Measurements from ENCODE around the gene PAPPA2. TPM values are rescaled to one million over a fixed set of nuclear protein-coding genes. Genes with fewer than 3 reads are reported as not detected.

Gene PAPPA2
- total RNA-seq, 3 donors from 2014 or later (not counting 1 experiment from before 2014, with no cell fraction given), result 0.48 TPM; not detected in 2

DNA sequence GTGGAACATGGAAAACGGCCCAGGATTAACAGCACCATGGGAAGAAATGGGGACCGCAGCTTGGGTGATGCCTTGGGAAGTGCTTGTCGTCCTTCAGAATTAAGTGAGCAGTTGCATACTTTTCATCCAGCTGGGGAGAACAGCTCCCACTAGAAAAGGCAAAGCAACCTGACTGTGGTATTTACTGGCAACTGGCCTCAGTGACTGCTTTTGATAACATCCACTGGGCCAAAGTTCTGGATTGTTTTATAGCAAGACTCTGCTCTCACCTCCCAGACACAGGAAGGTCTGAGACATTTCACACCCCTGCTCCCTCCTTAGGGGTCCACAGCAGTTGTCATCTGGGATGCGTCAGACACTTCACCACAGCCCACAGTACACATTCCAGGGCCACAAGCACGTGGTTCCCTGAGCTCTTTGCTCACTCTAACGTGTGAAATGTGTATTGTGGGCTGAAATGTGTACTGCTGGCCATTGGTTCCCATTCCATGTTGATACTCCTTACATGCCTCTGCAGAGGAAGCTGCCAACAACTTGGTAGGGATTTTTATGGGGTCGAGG lies 6.6 kb downstream of the PAPPA2 start:
- Histone ChIP-seq H3K36me3 (ENCODE audit: control insufficient read depth, insufficient read depth, low read length) (no peaks in the 10 kb centered on the region), H3K27ac (ENCODE audit: low read length) (no peak overlapping the region), H3K4me3 (ENCODE audit: low read length) (no peak overlapping the region), H3K9me3 (ENCODE audit: control insufficient read depth, insufficient read depth, low read length) (no peaks in the 10 kb centered on the region), H3K27me3 (ENCODE audit: control insufficient read depth, insufficient read depth, low read length) (no peaks in the 10 kb centered on the region), H3K4me1 (ENCODE audit: control insufficient read depth, insufficient read depth, low read length) (no peaks in the 10 kb centered on the region)
- ATAC-seq (no peak), DNase-seq (no peak)
- Mint-ChIP-seq H3K27ac (no peak overlapping the region), H3K36me3 (no peaks in the 10 kb centered on the region), H3K9me3 (peaks cover 0 to 2% of the 10 kb centered on the region in 2 donors), H3K4me1 (no peaks in the 10 kb centered on the region), H3K4me3 (no peak overlapping the region), H3K27me3 (ENCODE audit: low read depth in 2 of 2) (no peaks in the 10 kb centered on the region)
- TF ChIP-seq, protein P1, sequence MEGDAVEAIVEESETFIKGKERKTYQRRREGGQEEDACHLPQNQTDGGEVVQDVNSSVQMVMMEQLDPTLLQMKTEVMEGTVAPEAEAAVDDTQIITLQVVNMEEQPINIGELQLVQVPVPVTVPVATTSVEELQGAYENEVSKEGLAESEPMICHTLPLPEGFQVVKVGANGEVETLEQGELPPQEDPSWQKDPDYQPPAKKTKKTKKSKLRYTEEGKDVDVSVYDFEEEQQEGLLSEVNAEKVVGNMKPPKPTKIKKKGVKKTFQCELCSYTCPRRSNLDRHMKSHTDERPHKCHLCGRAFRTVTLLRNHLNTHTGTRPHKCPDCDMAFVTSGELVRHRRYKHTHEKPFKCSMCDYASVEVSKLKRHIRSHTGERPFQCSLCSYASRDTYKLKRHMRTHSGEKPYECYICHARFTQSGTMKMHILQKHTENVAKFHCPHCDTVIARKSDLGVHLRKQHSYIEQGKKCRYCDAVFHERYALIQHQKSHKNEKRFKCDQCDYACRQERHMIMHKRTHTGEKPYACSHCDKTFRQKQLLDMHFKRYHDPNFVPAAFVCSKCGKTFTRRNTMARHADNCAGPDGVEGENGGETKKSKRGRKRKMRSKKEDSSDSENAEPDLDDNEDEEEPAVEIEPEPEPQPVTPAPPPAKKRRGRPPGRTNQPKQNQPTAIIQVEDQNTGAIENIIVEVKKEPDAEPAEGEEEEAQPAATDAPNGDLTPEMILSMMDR (IDR thresholded peaks at IDR 0.05), result no peak
- intact Hi-C loops (cut with micrococcal nuclease), result no loop called here
- WGBS (ENCODE audit: insufficient coverage), result 63% methylated on average over 5 of the region's 7 CpGs

DNA sequence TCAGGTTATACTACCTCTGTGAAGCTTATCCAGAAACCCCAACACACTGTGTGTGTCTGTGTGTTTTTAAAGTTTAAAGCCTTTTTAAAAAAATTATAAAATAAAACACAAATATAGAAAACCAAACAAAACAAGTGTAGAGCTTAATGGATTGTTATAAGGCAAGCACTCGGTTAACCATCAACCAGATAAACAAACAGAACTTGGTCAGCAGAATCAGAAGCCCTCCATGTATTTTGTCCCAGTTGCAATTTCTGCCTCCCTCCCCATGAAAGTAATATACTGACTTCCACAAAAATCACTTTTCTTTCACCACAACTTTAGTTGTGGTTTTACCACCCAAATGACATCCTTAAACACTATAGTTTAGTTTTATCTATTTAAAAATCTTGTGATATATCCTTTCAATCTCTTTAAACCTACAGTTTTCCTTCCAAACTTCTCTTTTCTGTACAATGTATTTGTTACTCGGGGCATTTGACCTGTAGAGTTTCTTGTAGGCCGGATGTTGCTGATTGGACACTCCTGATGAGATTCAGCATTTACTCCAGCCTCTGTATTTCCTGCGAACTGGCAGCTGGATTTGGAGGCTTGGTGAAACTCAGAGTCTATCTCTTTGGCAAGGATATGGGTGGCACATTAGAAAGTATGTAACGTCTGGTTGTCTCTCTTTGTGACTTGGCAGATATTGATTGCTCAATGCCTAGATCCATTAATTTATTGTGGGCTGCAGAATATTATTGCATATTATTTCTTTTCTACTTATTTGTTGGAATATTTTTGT lies 8.6 kb downstream of the PAPPA2 start:
- 85% methylated on average over 5 of the region's 5 CpGs for WGBS (ENCODE audit: insufficient coverage)
- Mint-ChIP-seq H3K27me3 (ENCODE audit: low read depth in 2 of 2) (peaks cover 0 to 3% of the 10 kb centered on the region in 2 donors), H3K4me1 (no peaks in the 10 kb centered on the region), H3K36me3 (no peaks in the 10 kb centered on the region), H3K9me3 (peaks cover 0 to 2% of the 10 kb centered on the region in 2 donors), H3K27ac (no peak overlapping the region), H3K4me3 (no peak overlapping the region)
- H3K36me3 ChIP-seq (ENCODE audit: control insufficient read depth, insufficient read depth, low read length), result no peaks in the 10 kb centered on the region
- DNase-seq, result no peak
- intact Hi-C loops (cut with micrococcal nuclease), result no loop called here
- H3K9me3 ChIP-seq (ENCODE audit: control insufficient read depth, insufficient read depth, low read length), result no peaks in the 10 kb centered on the region
- TF ChIP-seq, protein P1 (IDR thresholded peaks at IDR 0.05), result no peak
- H3K4me1 ChIP-seq (ENCODE audit: control insufficient read depth, insufficient read depth, low read length), result no peaks in the 10 kb centered on the region
- no peak overlapping the region for H3K27ac ChIP-seq (ENCODE audit: low read length)
- H3K27me3 ChIP-seq (ENCODE audit: control insufficient read depth, insufficient read depth, low read length), result no peaks in the 10 kb centered on the region
- no peak overlapping the region for H3K4me3 ChIP-seq (ENCODE audit: low read length)
- ATAC-seq, result no peak

DNA sequence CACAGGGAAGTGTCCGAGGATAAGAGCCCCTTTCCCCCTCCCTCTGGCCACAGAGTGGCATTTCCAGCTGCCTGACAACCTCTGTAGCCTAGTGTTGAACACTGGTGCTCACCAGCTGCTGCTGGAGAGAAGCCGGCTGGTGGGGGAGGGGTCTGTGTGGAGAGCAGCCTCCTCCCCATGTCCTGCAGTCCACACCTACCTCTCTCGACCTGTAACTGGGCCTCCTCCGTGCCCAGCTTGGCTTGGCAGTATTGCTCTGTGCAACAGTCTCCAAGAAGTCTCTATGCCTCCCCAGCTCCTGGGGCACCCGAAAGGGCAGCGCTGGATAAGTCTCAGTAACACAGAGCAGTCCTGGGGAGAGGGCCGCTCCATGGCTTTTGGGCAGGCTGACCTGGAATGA lies 17.0 kb downstream of the PAPPA2 start:
- no peaks in the 10 kb centered on the region for H3K36me3 ChIP-seq (ENCODE audit: control insufficient read depth, insufficient read depth, low read length)
- Mint-ChIP-seq H3K4me3 (no peak overlapping the region), H3K27me3 (ENCODE audit: low read depth in 2 of 2) (peaks cover 0 to 3% of the 10 kb centered on the region in 2 donors), H3K9me3 (peaks cover 0 to 8% of the 10 kb centered on the region in 2 donors), H3K4me1 (no peaks in the 10 kb centered on the region), H3K27ac (no peak overlapping the region), H3K36me3 (no peaks in the 10 kb centered on the region)
- no peak overlapping the region for H3K4me3 ChIP-seq (ENCODE audit: low read length)
- no peak for ATAC-seq
- no peak for DNase-seq
- TF ChIP-seq, protein P1 (IDR thresholded peaks at IDR 0.05), result no peak
- no peaks in the 10 kb centered on the region for H3K9me3 ChIP-seq (ENCODE audit: control insufficient read depth, insufficient read depth, low read length)
- intact Hi-C loops (cut with micrococcal nuclease), result no loop called here
- no peaks in the 10 kb centered on the region for H3K27me3 ChIP-seq (ENCODE audit: control insufficient read depth, insufficient read depth, low read length)
- H3K4me1 ChIP-seq (ENCODE audit: control insufficient read depth, insufficient read depth, low read length), result no peaks in the 10 kb centered on the region
- H3K27ac ChIP-seq (ENCODE audit: low read length), result no peak overlapping the region
- WGBS (ENCODE audit: insufficient coverage), result 34% methylated on average over 7 of the region's 7 CpGs

Measured in natural killer cell (primary cell).